Panc1 (cell line): ENCODE measurements around the gene NOL11. TPM values are rescaled to one million over a fixed set of nuclear protein-coding genes. Genes with fewer than 3 reads are reported as not detected.

Experiments used
- ATAC-seq: fragments of 200-7000 bp; cut with Tn5 transposase; 2 replicates; pipeline ENCODE4 v1.9.1; 2020; ENCODE audit warnings: mild to moderate bottlenecking, moderate library complexity
- BruUV-seq: library from RNA; stranded (reverse); fragments of 400-500 nt; replicated peaks from 2 replicates; lab custom pipeline; 2021; lab: Mats Ljungman, UMichigan
- CTCF ChIA-PET: fragments of 300-600 bp; sonication (Branson Sonifier 250); formaldehyde crosslinking; loops from one replicate; lab custom pipeline; 2022; ENCODE audit warnings: antibody characterized with exemption; lab: Charles Lee
- POLR2A ChIA-PET: fragments of 300-600 bp; sonication (Branson Sonifier 250); formaldehyde crosslinking; loops from one replicate; lab custom pipeline; 2022; ENCODE audit warnings: antibody characterized with exemption; lab: Charles Lee
- DNase-seq: peaks from one replicate; pipeline ENCODE4 v3.0.0-alpha.2; 2010; ENCODE audit warnings: low read depth, low spot score
- H3K27ac ChIP-seq: 2 replicates; pipeline ENCODE4 v1.5.1; 2011; ENCODE audit warnings: mild to moderate bottlenecking, low read length, inconsistent platforms
- H3K27me3 ChIP-seq: fragments of 200-500 bp; sonication (Bioruptor generic); 2 replicates; pipeline ENCODE4 v1.6.0; 2014; ENCODE audit warnings: low read length, inconsistent platforms; ENCODE audit not compliant: control insufficient read depth, insufficient read depth
- H3K36me3 ChIP-seq: fragments of 200-500 bp; sonication (Bioruptor generic); 2 replicates; pipeline ENCODE4 v1.5.1; 2014; ENCODE audit warnings: inconsistent platforms, mild to moderate bottlenecking, low read length, moderate library complexity; ENCODE audit not compliant: control insufficient read depth, insufficient read depth
- H3K4me1 ChIP-seq: 2 replicates; pipeline ENCODE4 v1.5.1; 2011; ENCODE audit warnings: inconsistent platforms, mild to moderate bottlenecking, low read length, moderate library complexity; ENCODE audit not compliant: control insufficient read depth, insufficient read depth
- H3K4me3 ChIP-seq, 2 experiments: 2 replicates each; pipeline ENCODE4 v1.5.1; 2011 to 2012; ENCODE audit warnings: low read depth in 2 of 2, low read length in 2 of 2, mild to moderate bottlenecking in 2 of 2, inconsistent platforms in 1 of 2, moderate library complexity in 1 of 2
- H3K9me3 ChIP-seq: fragments of 200-500 bp; sonication (Bioruptor generic); 2 replicates; pipeline ENCODE4 v1.5.1; 2014; ENCODE audit warnings: low read depth, mild to moderate bottlenecking, inconsistent platforms, low read length, moderate library complexity; ENCODE audit not compliant: control insufficient read depth, insufficient read depth
- POLR2AphosphoS5 ChIP-seq: IDR thresholded peaks from 2 replicates; pipeline ENCODE4 v1.6.1; 2012; ENCODE audit warnings: mild to moderate bottlenecking, low read depth, low read length, moderate library complexity
- SIN3A ChIP-seq: IDR thresholded peaks from 2 replicates; pipeline ENCODE4 v1.6.1; 2012; ENCODE audit warnings: low read depth, mild to moderate bottlenecking, low read length, moderate library complexity, borderline replicate concordance; ENCODE audit not compliant: insufficient read depth
- TCF7L2 ChIP-seq: IDR thresholded peaks from 2 replicates; pipeline ENCODE4 v1.6.1; 2011; ENCODE audit warnings: mild to moderate bottlenecking, low read depth, low read length, inconsistent platforms
- in situ Hi-C: cut with HindIII; loops from 2 replicates; pipeline ENCODE4 v1.10.0; 2016; ENCODE audit warnings: low sequenced_read_pairs, low pct_unique_long_range_greater_than_20kb
- intact Hi-C: fragments of 100-400 bp; cut with micrococcal nuclease; formaldehyde crosslinking; loops from one replicate; pipeline ENCODE4 v1.10.0; 2022; ENCODE audit not compliant: unreplicated experiment
- total RNA-seq: library from RNA; stranded (reverse); gene quantifications from one replicate; pipeline ENCODE4 v1.2.1, GENCODE V29; 2021; ENCODE audit not compliant: unreplicated experiment
- TF ChIP-seq, protein P1 (sequence below), 2 experiments: IDR thresholded peaks; 2 replicates each; pipeline ENCODE4 v1.6.1; 2011 to 2012; ENCODE audit warnings: low read depth in 2 of 2, control low read depth in 1 of 2, low read length in 1 of 2, mild to moderate bottlenecking in 1 of 2, moderate library complexity in 1 of 2; ENCODE audit not compliant: insufficient read depth in 1 of 2
- TF ChIP-seq, protein P2 (sequence below): fragments of 450-650 bp; IDR thresholded peaks from 2 replicates; pipeline ENCODE4 v1.5.1; 2017; ENCODE audit warnings: mild to moderate bottlenecking

NOL11 gene
- total RNA-seq, 1 experiment from 2014 or later, result 41.0 TPM

DNA sequence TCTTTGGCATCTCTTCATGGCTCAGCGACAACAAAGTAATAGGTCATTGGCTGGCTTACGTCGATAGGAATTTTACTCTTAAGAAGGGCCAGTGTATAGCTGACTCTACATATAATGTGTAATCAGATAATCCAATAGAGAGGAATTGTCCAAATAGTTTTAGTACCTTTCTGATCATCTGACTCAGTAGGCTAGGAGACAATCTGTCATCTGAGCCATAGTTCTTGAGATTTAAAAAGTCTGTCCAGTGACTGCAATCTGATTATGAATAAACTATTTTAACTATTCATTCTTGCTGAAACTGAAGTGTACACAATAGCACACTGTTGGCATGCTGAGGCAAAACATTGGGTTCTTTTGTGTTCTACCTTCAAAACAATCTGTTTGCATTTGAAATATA lies 21.4 kb upstream of the NOL11 start:
- no peak overlapping the region for H3K27ac ChIP-seq
- intact Hi-C loops (no loop called here), in situ Hi-C loops (no loop called here)
- DNase-seq, result no peak
- TF ChIP-seq, protein P1, sequence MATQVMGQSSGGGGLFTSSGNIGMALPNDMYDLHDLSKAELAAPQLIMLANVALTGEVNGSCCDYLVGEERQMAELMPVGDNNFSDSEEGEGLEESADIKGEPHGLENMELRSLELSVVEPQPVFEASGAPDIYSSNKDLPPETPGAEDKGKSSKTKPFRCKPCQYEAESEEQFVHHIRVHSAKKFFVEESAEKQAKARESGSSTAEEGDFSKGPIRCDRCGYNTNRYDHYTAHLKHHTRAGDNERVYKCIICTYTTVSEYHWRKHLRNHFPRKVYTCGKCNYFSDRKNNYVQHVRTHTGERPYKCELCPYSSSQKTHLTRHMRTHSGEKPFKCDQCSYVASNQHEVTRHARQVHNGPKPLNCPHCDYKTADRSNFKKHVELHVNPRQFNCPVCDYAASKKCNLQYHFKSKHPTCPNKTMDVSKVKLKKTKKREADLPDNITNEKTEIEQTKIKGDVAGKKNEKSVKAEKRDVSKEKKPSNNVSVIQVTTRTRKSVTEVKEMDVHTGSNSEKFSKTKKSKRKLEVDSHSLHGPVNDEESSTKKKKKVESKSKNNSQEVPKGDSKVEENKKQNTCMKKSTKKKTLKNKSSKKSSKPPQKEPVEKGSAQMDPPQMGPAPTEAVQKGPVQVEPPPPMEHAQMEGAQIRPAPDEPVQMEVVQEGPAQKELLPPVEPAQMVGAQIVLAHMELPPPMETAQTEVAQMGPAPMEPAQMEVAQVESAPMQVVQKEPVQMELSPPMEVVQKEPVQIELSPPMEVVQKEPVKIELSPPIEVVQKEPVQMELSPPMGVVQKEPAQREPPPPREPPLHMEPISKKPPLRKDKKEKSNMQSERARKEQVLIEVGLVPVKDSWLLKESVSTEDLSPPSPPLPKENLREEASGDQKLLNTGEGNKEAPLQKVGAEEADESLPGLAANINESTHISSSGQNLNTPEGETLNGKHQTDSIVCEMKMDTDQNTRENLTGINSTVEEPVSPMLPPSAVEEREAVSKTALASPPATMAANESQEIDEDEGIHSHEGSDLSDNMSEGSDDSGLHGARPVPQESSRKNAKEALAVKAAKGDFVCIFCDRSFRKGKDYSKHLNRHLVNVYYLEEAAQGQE (IDR thresholded peaks at IDR 0.05; ENCODE audit: insufficient read depth in 1 of 2, low read depth in 2 of 2, low read length in 1 of 2), result no peak
- no peak for TF ChIP-seq SIN3A
- TF ChIP-seq, protein P2, sequence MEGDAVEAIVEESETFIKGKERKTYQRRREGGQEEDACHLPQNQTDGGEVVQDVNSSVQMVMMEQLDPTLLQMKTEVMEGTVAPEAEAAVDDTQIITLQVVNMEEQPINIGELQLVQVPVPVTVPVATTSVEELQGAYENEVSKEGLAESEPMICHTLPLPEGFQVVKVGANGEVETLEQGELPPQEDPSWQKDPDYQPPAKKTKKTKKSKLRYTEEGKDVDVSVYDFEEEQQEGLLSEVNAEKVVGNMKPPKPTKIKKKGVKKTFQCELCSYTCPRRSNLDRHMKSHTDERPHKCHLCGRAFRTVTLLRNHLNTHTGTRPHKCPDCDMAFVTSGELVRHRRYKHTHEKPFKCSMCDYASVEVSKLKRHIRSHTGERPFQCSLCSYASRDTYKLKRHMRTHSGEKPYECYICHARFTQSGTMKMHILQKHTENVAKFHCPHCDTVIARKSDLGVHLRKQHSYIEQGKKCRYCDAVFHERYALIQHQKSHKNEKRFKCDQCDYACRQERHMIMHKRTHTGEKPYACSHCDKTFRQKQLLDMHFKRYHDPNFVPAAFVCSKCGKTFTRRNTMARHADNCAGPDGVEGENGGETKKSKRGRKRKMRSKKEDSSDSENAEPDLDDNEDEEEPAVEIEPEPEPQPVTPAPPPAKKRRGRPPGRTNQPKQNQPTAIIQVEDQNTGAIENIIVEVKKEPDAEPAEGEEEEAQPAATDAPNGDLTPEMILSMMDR, result no peak
- no peak for TF ChIP-seq POLR2AphosphoS5
- no peak for TF ChIP-seq TCF7L2
- ChIA-PET CTCF (no interaction called here), POLR2A (no interaction called here)
- H3K27me3 ChIP-seq, result no peaks in the 10 kb centered on the region
- no peak overlapping the region for H3K4me3 ChIP-seq
- BruUV-seq, result no TSS peak
- ATAC-seq, result no peak
- H3K9me3 ChIP-seq, result no peaks in the 10 kb centered on the region
- H3K4me1 ChIP-seq, result no peaks in the 10 kb centered on the region
- no peaks in the 10 kb centered on the region for H3K36me3 ChIP-seq

DNA sequence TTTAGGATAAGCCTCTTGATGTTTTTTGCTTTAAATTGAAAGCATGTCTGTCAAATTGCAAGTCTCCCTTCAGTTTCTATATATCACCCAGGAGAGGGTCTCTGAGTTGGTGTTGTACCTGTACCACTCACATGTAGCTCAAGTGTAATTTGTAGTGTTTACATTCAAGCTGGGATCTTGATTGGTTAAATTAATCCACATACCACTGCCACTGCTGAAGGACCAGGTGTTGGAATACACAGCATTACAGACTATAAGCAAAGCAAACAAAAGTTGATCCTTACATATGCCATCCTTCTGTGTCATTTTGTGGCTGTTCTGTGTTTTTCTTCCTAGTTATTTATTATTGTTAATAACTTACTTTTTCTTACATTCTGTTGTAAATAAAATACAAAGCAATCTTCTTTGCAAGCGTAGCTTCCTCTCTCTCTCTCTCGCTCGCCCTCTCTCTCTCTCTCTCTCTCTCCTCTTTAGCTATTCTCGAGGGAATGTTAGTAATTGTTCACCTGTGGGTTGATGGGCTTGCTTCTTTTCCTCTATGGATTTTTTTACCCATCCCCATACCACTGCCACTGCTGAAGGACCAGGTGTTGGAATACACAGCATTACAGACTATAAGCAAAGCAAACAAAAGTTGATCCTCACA lies 20.8 kb upstream of the NOL11 start:
- CTCF ChIA-PET, result no interaction called here
- POLR2A ChIA-PET, result no interaction called here
- TF ChIP-seq, protein P1 (IDR thresholded peaks at IDR 0.05; ENCODE audit: insufficient read depth in 1 of 2, low read depth in 2 of 2, low read length in 1 of 2), result no peak
- TF ChIP-seq POLR2AphosphoS5 (no peak), SIN3A (no peak), TCF7L2 (no peak)
- TF ChIP-seq, protein P2, result no peak
- Histone ChIP-seq H3K9me3 (no peaks in the 10 kb centered on the region), H3K4me3 (no peak overlapping the region), H3K27me3 (no peaks in the 10 kb centered on the region), H3K4me1 (no peaks in the 10 kb centered on the region), H3K36me3 (no peaks in the 10 kb centered on the region), H3K27ac (no peak overlapping the region)
- in situ Hi-C loops, result no loop called here
- intact Hi-C loops, result no loop called here
- no TSS peak for BruUV-seq
- ATAC-seq, result no peak
- DNase-seq, result no peak
